Mesenchymal stem cell (in vitro differentiated cells and primary cell): ENCODE data around the gene MINDY4.

Source experiments
- DNase-seq: peaks from one replicate; pipeline ENCODE4 v3.0.0-alpha.2; 2013
- H2AFZ ChIP-seq: one replicate; pipeline ENCODE4 v1.6.1; 2013; ENCODE audit warnings: low read depth, mild to moderate bottlenecking, control low read depth, inconsistent platforms, low read length, moderate library complexity
- H2AK5ac ChIP-seq: 2 replicates; pipeline ENCODE4 v1.6.1; 2013; ENCODE audit warnings: low read length, moderate library complexity, mild to moderate bottlenecking, inconsistent platforms; ENCODE audit not compliant: severe bottlenecking
- H2BK120ac ChIP-seq: one replicate; pipeline ENCODE4 v1.6.1; 2013; ENCODE audit warnings: low read depth, mild to moderate bottlenecking, inconsistent platforms, low read length, moderate library complexity
- H2BK12ac ChIP-seq, 2 experiments: one replicate each; pipeline ENCODE4 v1.6.1; 2013; ENCODE audit warnings: inconsistent platforms in 2 of 2, low read length in 2 of 2, mild to moderate bottlenecking in 2 of 2, moderate library complexity in 2 of 2, control low read depth in 1 of 2
- H2BK15ac ChIP-seq: one replicate; pipeline ENCODE4 v1.6.1; 2013; ENCODE audit warnings: mild to moderate bottlenecking, low read depth, inconsistent platforms; ENCODE audit not compliant: poor library complexity, severe bottlenecking
- H2BK5ac ChIP-seq: 2 replicates; pipeline ENCODE4 v1.6.1; 2013; ENCODE audit warnings: low read depth, mild to moderate bottlenecking, low read length, control low read depth, inconsistent platforms; ENCODE audit not compliant: poor library complexity, severe bottlenecking
- H3K14ac ChIP-seq, 2 experiments: one replicate each; pipeline ENCODE4 v1.6.1; 2013; ENCODE audit warnings: inconsistent platforms in 2 of 2, low read length in 2 of 2, control low read depth in 1 of 2, mild to moderate bottlenecking in 1 of 2, moderate library complexity in 1 of 2
- H3K18ac ChIP-seq, 2 experiments: one replicate each; pipeline ENCODE4 v1.6.1; 2013; ENCODE audit warnings: inconsistent platforms in 2 of 2, low read length in 2 of 2, control low read depth in 1 of 2, low read depth in 1 of 2, mild to moderate bottlenecking in 1 of 2
- H3K23ac ChIP-seq, 2 experiments: one replicate each; pipeline ENCODE4 v1.6.1; 2013; ENCODE audit warnings: inconsistent platforms in 2 of 2, low read length in 2 of 2, mild to moderate bottlenecking in 2 of 2, moderate library complexity in 2 of 2, control low read depth in 1 of 2
- H3K27ac ChIP-seq: 2 replicates; pipeline ENCODE4 v1.5.1; 2013; ENCODE audit warnings: mild to moderate bottlenecking, moderate library complexity, low read length, control low read depth, inconsistent platforms; ENCODE audit not compliant: poor library complexity, severe bottlenecking
- H3K27me3 ChIP-seq, 2 experiments: 2 replicates each; pipeline versions ENCODE4 v1.6.1 to v1.7.0; 2013; ENCODE audit warnings: low read length in 2 of 2, mild to moderate bottlenecking in 2 of 2, moderate library complexity in 2 of 2, control low read depth in 1 of 2, inconsistent platforms in 1 of 2; ENCODE audit not compliant: control insufficient read depth in 1 of 2, insufficient read depth in 1 of 2
- H3K36me3 ChIP-seq, 2 experiments: 2 replicates each; pipeline versions ENCODE4 v1.6.1 to v1.7.0; 2013; ENCODE audit warnings: low read length in 2 of 2, control low read depth in 1 of 2, inconsistent platforms in 1 of 2, low read depth in 1 of 2, mild to moderate bottlenecking in 1 of 2; ENCODE audit not compliant: insufficient read depth in 2 of 2, control insufficient read depth in 1 of 2
- H3K4ac ChIP-seq, 2 experiments: one replicate each; pipeline ENCODE4 v1.6.1; 2013; ENCODE audit warnings: inconsistent platforms in 2 of 2, low read length in 2 of 2, mild to moderate bottlenecking in 2 of 2, moderate library complexity in 2 of 2, control low read depth in 1 of 2, low read depth in 1 of 2
- H3K4me1 ChIP-seq: 2 replicates; pipeline ENCODE4 v1.6.1; 2013; ENCODE audit warnings: low read depth, low read length, control low read depth; ENCODE audit not compliant: control insufficient read depth, insufficient read depth
- H3K4me2 ChIP-seq: 2 replicates; pipeline ENCODE4 v1.6.1; 2013; ENCODE audit warnings: low read length, mild to moderate bottlenecking, inconsistent platforms; ENCODE audit not compliant: poor library complexity, severe bottlenecking
- H3K4me3 ChIP-seq, 2 experiments: 2 replicates each; pipeline versions ENCODE4 v1.5.1 to v1.7.0; 2013; ENCODE audit warnings: low read length in 2 of 2, mild to moderate bottlenecking in 2 of 2, control low read depth in 1 of 2, low read depth in 1 of 2; ENCODE audit not compliant: insufficient read depth in 1 of 2
- H3K79me1 ChIP-seq: replicated peaks from 2 replicates; pipeline ENCODE4 v1.6.1; 2013; ENCODE audit warnings: mild to moderate bottlenecking, control low read depth, low read length, inconsistent platforms; ENCODE audit not compliant: poor library complexity, severe bottlenecking
- H3K9ac ChIP-seq: 2 replicates; pipeline ENCODE4 v1.7.0; 2013; ENCODE audit warnings: mild to moderate bottlenecking, low read length, moderate library complexity
- H3K9me3 ChIP-seq: 2 replicates; pipeline ENCODE4 v1.7.0; 2013; ENCODE audit warnings: mild to moderate bottlenecking, low read length; ENCODE audit not compliant: control insufficient read depth
- H4K8ac ChIP-seq: one replicate; pipeline ENCODE4 v1.6.1; 2013; ENCODE audit warnings: inconsistent platforms, mild to moderate bottlenecking, low read length, moderate library complexity
- H4K91ac ChIP-seq: one replicate; pipeline ENCODE4 v1.6.1; 2013; ENCODE audit warnings: mild to moderate bottlenecking, low read length, inconsistent platforms
- WGBS: methylation state at CpG from one replicate; pipeline ENCODE4 v1.1.7; 2013; ENCODE audit warnings: mixed read lengths; 5-methylcytosine and 5-hydroxymethylcytosine counted together

The MINDY4 gene

DNA sequence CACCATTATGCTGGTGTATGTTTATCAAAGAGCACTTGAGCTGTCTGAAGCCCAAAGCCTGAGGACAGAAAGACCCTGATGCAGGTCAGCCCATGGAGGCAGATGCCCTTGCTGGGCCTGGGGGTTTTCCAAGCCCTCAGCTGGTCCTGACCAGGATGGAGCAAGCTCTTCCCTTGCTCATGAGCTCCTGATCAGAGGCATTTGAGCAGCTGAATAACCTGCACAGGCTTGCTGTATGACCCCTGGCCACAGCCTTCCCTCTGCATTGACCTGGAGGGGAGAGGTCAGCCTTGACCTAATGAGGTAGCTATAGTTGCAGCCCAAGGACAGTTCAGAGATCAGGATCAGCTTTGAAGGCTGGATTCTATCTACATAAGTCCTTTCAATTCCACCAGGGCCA is 153.4 kb downstream of the MINDY4 start:
- Histone ChIP-seq H3K36me3 (peaks cover 13 to 40% of the 10 kb centered on the region in 2 experiments), H3K18ac (no peak overlapping the region), H2BK120ac (no peak overlapping the region), H3K27me3 (no peaks in the 10 kb centered on the region), H3K14ac (no peak overlapping the region), H3K4ac (no peak overlapping the region), H3K23ac (no peak overlapping the region), H3K4me1 (peaks cover 34% of the 10 kb centered on the region), H2BK15ac (no peak overlapping the region), H3K79me1 (no peaks in the 10 kb centered on the region), H3K9ac (no peak overlapping the region), H4K8ac (no peak overlapping the region), H2AFZ (no peak overlapping the region), H2AK5ac (peak overlapping the region; percentile 19), H3K27ac (no peak overlapping the region), H4K91ac (no peak overlapping the region), H3K4me2 (no peak overlapping the region), H3K9me3 (peaks cover 10% of the 10 kb centered on the region), H2BK5ac (no peak overlapping the region), H3K4me3 (no peak overlapping the region), H2BK12ac (no peak overlapping the region)
- DNase-seq = no peak

DNA sequence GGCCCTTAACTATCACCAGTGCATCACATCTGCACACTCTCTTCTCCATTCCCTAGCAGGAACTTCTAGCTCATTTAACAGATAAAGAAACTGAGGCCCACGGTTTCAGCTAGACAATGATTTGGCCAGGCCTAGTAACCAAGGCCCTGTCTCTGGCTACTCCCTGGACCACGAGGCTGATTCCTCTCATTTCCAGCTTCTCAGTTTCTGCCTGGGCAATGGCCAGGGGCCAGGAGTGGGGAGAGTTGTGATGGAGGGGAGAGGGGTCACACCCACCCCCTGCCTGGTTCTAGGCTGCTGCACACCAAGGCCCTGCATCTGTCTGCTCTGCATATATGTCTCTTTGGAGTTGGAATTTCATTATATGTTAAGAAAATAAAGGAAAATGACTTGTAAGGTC is 153.9 kb downstream of the MINDY4 start:
- no peak overlapping the region for H2BK5ac ChIP-seq
- WGBS = 89% methylated on average over 2 of the region's 2 CpGs
- no peak for DNase-seq

DNA sequence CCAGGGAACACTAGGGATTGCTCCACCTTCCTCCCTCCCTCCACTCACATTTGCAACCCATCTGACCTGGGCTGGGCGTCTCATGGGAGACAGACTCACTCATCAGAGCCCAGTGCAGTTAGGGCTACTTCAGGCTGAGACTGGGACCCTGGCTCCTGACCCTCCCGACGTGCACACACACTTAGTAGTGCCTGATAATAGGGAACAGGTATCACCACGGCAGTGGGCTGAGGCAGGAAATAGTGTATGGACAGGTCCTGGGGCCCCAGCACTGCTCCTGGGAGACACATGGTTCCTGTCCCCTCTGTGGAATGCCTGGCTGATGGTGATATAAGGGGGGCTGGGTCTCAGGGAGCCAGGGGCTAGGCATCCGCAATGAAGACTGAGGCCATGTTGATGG is 154.7 kb downstream of the MINDY4 start:
- no peak overlapping the region for H3K9ac ChIP-seq
- H3K27me3 ChIP-seq = no peaks in the 10 kb centered on the region
- no peak for DNase-seq
- no peaks in the 10 kb centered on the region for H3K79me1 ChIP-seq
- no peak overlapping the region for H2BK15ac ChIP-seq
- H2AFZ ChIP-seq = no peak overlapping the region
- H3K4me3 ChIP-seq = no peak overlapping the region
- H2BK12ac ChIP-seq = no peak overlapping the region
- 92% methylated on average over 5 of the region's 5 CpGs for WGBS
- H3K27ac ChIP-seq = no peak overlapping the region
- peaks cover 10% of the 10 kb centered on the region for H3K9me3 ChIP-seq
- peaks cover 13 to 40% of the 10 kb centered on the region in 2 experiments for H3K36me3 ChIP-seq
- no peak overlapping the region for H2AK5ac ChIP-seq
- no peak overlapping the region for H3K4me2 ChIP-seq
- H3K4ac ChIP-seq = no peak overlapping the region
- peaks cover 34% of the 10 kb centered on the region for H3K4me1 ChIP-seq
- H3K18ac ChIP-seq = no peak overlapping the region
- H2BK120ac ChIP-seq = no peak overlapping the region
- no peak overlapping the region for H3K23ac ChIP-seq
- no peak overlapping the region for H2BK5ac ChIP-seq
- no peak overlapping the region for H3K14ac ChIP-seq
- H4K8ac ChIP-seq = no peak overlapping the region
- H4K91ac ChIP-seq = no peak overlapping the region

More for the DNA sequence above, 153.9 kb downstream of the MINDY4 start:
- Histone ChIP-seq H3K79me1 (no peaks in the 10 kb centered on the region), H2BK120ac (no peak overlapping the region), H3K27me3 (no peaks in the 10 kb centered on the region), H4K8ac (no peak overlapping the region), H3K9ac (no peak overlapping the region), H3K36me3 (peaks cover 13 to 40% of the 10 kb centered on the region in 2 experiments), H3K9me3 (peaks cover 10% of the 10 kb centered on the region), H3K18ac (no peak overlapping the region), H3K4ac (no peak overlapping the region), H3K4me1 (peaks cover 34% of the 10 kb centered on the region), H3K4me3 (no peak overlapping the region), H2BK12ac (no peak overlapping the region), H2AK5ac (no peak overlapping the region), H3K4me2 (no peak overlapping the region), H2BK15ac (no peak overlapping the region), H3K23ac (no peak overlapping the region), H2AFZ (no peak overlapping the region), H3K27ac (no peak overlapping the region), H4K91ac (no peak overlapping the region), H3K14ac (no peak overlapping the region)

DNA sequence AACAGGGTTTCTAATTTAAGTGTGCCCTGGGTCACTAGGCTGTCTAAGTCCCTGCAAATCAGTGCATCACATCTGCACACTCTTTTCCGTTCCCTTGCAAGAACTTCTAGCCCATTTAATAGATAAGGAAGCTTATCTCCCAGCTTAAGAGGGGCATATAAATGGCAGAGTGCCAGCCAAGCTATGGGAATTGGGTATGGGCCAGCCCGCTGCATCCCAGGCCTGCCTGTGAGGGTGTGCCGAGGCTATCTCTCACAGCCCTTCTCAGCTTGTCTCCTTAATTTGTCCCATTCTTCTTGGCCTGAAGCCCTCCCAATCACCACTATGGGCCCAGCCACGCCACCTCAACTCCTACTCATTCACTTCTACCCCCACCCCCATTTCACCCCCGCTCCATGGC is 155.1 kb downstream of the MINDY4 start:
- no peak overlapping the region for H3K4me2 ChIP-seq

More for the DNA sequence above, 155.1 kb downstream of the MINDY4 start:
- H2BK120ac ChIP-seq = no peak overlapping the region
- H3K14ac ChIP-seq = no peak overlapping the region
- H3K4ac ChIP-seq = no peak overlapping the region
- no peaks in the 10 kb centered on the region for H3K79me1 ChIP-seq
- DNase-seq = no peak
- H3K9me3 ChIP-seq = peaks cover 10% of the 10 kb centered on the region
- 100% methylated on average over 2 of the region's 5 CpGs for WGBS
- H3K4me3 ChIP-seq = no peak overlapping the region
- H3K18ac ChIP-seq = no peak overlapping the region
- no peak overlapping the region for H2BK5ac ChIP-seq
- peak overlapping the region; percentile 42 for H2AK5ac ChIP-seq
- no peaks in the 10 kb centered on the region for H3K27me3 ChIP-seq
- H4K91ac ChIP-seq = no peak overlapping the region
- H2BK12ac ChIP-seq = no peak overlapping the region
- H3K9ac ChIP-seq = no peak overlapping the region
- no peak overlapping the region for H3K23ac ChIP-seq
- H3K36me3 ChIP-seq = peaks cover 13 to 40% of the 10 kb centered on the region in 2 experiments
- H2AFZ ChIP-seq = no peak overlapping the region
- no peak overlapping the region for H2BK15ac ChIP-seq
- H4K8ac ChIP-seq = no peak overlapping the region
- H3K4me1 ChIP-seq = peaks cover 33% of the 10 kb centered on the region
- no peak overlapping the region for H3K27ac ChIP-seq
